Prostate gland (tissue), 2 donors: Measurements from ENCODE around the gene MSMP.

Source experiments
- POLR2A ChIP-seq: fragments of 450-650 bp; IDR thresholded peaks from one replicate; pipeline ENCODE4 v1.6.1; 2016; ENCODE audit warnings: antibody characterized with exemption, mild to moderate bottlenecking
- TF ChIP-seq, protein P1 (sequence below), 4 experiments: fragments of 200-600 bp in 2 of 4; fragments of 450-650 bp in 2 of 4; sonication (generic) in 2 of 4; IDR thresholded peaks; 1 replicate in 3 of 4; 2 replicates in 1 of 4; pipeline ENCODE4 v1.5.1; 2016 to 2019; ENCODE audit warnings: antibody characterized with exemption in 4 of 4, mild to moderate bottlenecking in 2 of 4, moderate library complexity in 2 of 4

- TF ChIP-seq, protein P1, sequence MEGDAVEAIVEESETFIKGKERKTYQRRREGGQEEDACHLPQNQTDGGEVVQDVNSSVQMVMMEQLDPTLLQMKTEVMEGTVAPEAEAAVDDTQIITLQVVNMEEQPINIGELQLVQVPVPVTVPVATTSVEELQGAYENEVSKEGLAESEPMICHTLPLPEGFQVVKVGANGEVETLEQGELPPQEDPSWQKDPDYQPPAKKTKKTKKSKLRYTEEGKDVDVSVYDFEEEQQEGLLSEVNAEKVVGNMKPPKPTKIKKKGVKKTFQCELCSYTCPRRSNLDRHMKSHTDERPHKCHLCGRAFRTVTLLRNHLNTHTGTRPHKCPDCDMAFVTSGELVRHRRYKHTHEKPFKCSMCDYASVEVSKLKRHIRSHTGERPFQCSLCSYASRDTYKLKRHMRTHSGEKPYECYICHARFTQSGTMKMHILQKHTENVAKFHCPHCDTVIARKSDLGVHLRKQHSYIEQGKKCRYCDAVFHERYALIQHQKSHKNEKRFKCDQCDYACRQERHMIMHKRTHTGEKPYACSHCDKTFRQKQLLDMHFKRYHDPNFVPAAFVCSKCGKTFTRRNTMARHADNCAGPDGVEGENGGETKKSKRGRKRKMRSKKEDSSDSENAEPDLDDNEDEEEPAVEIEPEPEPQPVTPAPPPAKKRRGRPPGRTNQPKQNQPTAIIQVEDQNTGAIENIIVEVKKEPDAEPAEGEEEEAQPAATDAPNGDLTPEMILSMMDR (IDR thresholded peaks at IDR 0.05) = no peak
- TF ChIP-seq POLR2A = no peak
Observed at GRCh38 chr9:35712762-35713400, 41.2 kb downstream of the MSMP start.
